GM21576 (cell line): ENCODE data around the gene MBNL2.
A peak's percentile ranks its signal among the peaks of the same experiment; 100 is the strongest.
"Not testable (repeated sequence)": the region's sequence is repeated elsewhere in the genome, so short reads cannot be mapped to it uniquely, and the experiment has no call there.

Source experiments
- ATAC-seq: cut with Tn5 transposase; IDR thresholded peaks from one replicate; pipeline ENCODE4 v1.9.1; 2021; ENCODE audit warnings: mild to moderate bottlenecking, moderate library complexity; ENCODE audit not compliant: unreplicated experiment

MBNL2 gene

DNA sequence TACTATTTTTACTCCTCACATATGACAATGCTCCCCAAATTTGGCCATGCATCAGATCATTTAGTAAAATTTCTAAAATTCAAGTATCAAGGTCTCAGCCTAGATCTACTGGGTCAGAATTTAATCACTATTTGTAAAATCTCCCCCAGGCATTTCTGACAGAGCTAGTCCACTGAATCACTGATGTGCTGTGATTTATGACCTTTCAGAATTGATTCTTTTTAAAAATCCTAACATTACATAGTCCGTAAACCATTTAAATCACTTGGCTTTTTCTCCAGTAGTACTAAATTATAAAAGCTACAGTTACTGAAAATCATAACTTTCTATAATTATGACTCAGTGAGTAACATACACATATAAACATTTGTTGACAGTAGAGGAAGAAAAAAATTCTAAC lies 119.0 kb downstream of the MBNL2 start:
- no peak for ATAC-seq

DNA sequence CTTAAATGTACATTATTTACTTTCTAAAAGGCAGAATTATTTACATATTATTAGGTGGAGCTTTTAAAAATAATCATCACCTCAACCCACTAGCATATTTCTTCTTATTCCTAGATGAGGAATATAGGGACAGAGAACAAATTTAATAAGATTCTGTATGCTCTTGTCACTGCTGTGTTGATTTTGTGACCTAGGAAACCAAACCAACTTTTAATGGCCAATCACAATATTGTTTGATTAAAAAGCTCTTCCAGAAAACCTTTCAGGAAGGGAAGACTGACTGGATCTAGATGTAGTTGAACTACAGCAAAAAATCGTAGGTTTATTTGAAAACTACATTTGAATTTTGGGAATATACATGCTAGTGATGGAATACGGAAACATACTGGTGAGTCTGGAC lies 120.0 kb downstream of the MBNL2 start:
- ATAC-seq = no peak

DNA sequence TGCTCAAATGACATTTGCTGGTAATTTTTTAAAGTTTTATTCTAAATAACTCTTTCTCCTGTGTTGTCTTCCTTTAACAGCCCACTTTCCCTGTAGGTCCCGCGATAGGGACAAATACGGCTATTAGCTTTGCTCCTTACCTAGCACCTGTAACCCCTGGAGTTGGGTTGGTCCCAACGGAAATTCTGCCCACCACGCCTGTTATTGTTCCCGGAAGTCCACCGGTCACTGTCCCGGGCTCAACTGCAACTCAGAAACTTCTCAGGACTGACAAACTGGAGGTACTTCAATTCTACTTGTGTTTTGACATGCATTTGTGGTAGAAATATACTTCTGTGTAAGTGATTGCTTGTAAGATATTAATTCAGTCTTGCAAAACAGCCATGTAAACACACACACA lies 120.8 kb downstream of the MBNL2 start:
- ATAC-seq = no peak

- ATAC-seq = peak; percentile 72
These were observed 122.4 kb downstream of the MBNL2 start for GRCh38 chr13:97344265-97345175.

GRCh38 chr13:97346097-97346496 lies 124.0 kb downstream of the MBNL2 start:
- ATAC-seq = no peak

GRCh38 chr13:97346561-97347254 lies 124.6 kb downstream of the MBNL2 start:
- no peak for ATAC-seq

- no peak for ATAC-seq
These were observed 125.3 kb downstream of the MBNL2 start for GRCh38 chr13:97347255-97347932.

DNA sequence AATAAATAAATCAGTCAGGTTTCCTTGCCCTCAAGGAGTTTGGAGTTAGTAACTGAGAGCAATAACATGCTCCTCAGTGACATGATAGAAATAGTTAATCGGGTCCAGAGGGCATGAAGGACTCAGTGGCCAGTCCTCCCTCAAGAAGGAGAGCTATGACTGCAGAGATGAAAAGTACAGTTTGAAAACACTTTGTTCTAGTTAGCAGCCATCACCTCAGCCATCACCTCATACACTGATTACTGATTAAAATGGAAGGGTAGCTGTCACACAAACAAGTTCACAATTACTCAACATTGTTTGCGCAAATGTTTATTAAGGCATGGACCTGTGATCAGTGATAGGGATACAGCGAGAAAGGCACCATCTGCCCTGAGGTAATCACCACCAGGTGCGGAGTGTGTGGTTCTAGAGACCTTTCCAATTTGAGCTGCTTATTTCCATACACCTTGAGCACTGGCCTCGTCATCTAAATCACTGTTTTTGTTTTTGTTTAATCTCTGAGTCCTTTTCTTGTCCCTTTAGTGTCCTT lies 126.5 kb downstream of the MBNL2 start:
- no peak for ATAC-seq

- not testable (repeated sequence) for ATAC-seq
These were observed 129.9 kb downstream of the MBNL2 start for GRCh38 chr13:97352012-97352411.

DNA sequence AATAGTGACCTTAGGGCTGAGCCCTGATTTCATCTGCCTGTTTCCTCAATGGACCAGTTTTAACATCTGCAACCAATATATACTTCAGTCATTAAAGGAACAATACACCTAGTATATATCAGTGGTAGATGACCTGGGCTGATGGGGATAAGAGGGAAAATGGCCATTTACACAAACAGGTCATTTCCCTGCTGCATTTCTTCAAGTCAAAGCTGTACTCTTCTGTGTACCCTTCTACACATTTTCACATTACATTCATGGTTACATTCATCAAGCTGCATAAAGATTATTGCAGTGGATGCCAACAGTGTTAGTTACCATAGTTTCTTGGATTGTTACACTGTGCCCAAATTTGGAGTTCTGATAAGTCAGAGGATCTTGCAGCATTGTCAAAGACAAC lies 130.7 kb downstream of the MBNL2 start:
- no peak for ATAC-seq

DNA sequence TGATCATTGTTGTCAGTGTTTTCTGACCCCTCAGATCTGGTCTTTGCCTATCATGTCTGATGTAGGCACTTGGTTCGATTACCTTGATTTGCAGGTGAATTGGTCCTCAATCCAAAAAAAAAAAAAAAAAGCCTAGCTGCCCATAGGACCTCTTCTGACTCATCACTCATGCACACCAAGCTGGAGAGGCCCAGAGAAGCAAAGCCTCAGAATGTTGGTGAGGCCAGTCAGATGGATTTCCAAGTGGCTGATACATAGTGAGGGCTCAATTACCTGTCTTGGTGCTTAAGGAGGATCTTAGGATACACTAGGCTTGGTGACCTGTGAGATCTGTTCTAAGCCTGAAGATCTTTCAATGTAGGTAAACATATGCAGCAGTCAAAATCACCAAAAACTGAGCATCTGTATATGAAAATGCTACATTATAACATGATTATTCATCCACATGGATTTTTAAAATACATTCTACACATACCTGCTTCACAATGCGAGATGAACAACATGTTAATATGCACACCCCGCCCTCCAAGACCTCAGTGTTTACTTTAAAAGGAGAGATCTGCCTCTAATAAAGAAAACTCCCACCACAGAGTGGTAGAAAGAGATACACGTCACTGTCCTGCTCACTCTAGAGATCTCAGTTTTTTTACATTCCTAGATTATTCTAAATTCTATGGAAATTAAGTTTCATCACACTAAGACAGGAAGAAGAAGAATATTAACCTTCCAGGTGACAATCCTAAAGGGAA lies 132.0 kb downstream of the MBNL2 start:
- no peak for ATAC-seq

- ATAC-seq = no peak
These were observed 132.7 kb downstream of the MBNL2 start for GRCh38 chr13:97354808-97355207.

GRCh38 chr13:97356592-97356991 lies 134.5 kb downstream of the MBNL2 start:
- ATAC-seq = no peak

DNA sequence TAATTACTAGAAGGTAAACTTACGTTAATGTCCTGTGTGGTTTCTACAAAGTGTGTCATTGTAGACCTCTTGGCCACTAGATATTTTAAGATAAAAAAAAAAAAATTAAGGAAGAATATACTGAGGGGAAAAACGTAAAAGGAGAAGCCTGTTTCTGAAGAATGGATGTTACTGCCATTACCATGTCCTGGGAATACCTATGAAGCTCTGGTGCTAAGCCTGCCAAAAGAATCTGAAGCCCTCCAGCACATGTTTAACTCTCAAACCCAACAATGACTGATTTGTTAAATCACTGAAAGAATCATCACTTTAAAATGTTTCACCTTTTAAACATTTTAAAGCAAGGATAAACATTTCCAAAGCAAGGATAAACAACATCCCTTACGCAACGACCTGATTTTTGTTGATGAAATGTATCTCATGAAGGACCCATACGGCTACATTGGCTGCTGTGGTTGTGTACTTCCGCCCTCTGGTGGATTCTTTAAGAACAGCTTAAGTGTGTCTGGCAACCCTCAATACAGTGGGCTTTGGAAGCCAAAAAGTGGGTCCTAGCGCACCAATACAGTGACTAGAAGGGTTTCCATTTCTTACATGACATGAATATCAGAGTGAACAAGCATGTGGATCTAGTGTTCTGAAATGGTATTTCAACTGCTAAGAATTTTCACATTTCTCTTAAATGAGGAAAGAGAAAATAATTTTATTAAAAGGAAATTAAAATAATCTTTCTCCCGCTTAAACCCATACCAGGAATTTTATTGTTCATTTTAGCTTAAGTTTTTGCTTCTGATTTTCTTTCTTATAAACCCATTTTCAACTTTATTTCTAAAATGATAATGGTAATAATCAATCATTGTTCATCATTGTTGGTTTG lies 137.3 kb downstream of the MBNL2 start:
- ATAC-seq = peak; percentile 91

DNA sequence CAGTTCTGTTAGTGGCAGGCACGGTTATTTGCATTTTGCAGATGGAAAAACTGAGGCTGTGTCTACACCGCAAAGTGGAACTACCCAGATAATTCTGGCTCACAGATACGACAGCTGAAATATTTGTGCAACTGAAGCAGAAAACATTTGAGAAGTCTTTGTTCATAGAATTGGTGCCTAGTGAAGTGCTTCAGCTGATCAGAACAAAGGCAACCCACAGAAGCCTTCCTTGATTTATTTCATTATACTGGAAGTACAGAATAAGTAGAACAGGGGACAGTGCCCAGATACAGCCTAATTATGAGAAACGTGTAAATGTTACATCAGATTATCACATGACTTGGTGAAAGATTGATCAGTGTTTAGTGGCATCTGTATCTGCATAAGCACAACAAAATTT lies 138.5 kb downstream of the MBNL2 start:
- no peak for ATAC-seq

GRCh38 chr13:97364031-97364430 lies 141.9 kb downstream of the MBNL2 start:
- no peak for ATAC-seq

GRCh38 chr13:97364827-97365226 lies 142.7 kb downstream of the MBNL2 start:
- no peak for ATAC-seq

- ATAC-seq = no peak
These were observed 144.1 kb downstream of the MBNL2 start for GRCh38 chr13:97366172-97366688.

- ATAC-seq = no peak
These were observed 145.1 kb downstream of the MBNL2 start for GRCh38 chr13:97367016-97367822.
